Gastroesophageal sphincter (tissue), 4 donors: ENCODE results near the gene GRM8. TPM values are rescaled to one million over a fixed set of nuclear protein-coding genes. Genes with fewer than 3 reads are reported as not detected.

Experiments
- ATAC-seq: fragments of 150-250 bp; one replicate; pipeline ENCODE4 v1.9.1; 2016; ENCODE audit warnings: mild to moderate bottlenecking, moderate library complexity
- H3K27ac ChIP-seq, 4 donors: fragments of 200-600 bp; sonication (generic) in 3 of 4; 1 replicate in 3 of 4; 2 replicates in 1 of 4; pipeline ENCODE4 v1.5.1; 2016 to 2019
- H3K27me3 ChIP-seq: fragments of 200-600 bp; sonication (generic); one replicate; pipeline ENCODE4 v1.5.1; 2019
- H3K36me3 ChIP-seq, 2 donors: fragments of 200-600 bp; sonication (generic); one replicate each; pipeline ENCODE4 v1.5.1; 2019; ENCODE audit warnings: control low read depth in 1 of 2
- H3K4me1 ChIP-seq, 3 donors: fragments of 200-600 bp; sonication (generic); 1 replicate in 2 of 3; 2 replicates in 1 of 3; pipeline ENCODE4 v1.5.1; 2016 to 2019; ENCODE audit warnings: control low read depth in 2 of 3
- H3K4me3 ChIP-seq, 2 donors: fragments of 200-600 bp; sonication (generic); one replicate each; pipeline ENCODE4 v1.5.1; 2019; ENCODE audit warnings: mild to moderate bottlenecking in 1 of 2, moderate library complexity in 1 of 2
- H3K9me3 ChIP-seq, 3 donors: fragments of 200-600 bp; sonication (generic); one replicate each; pipeline ENCODE4 v1.5.1; 2017 to 2019; ENCODE audit warnings: control low read depth in 2 of 3
- CTCF ChIP-seq, 4 experiments: fragments of 200-600 bp in 2 of 4; fragments of 450-650 bp in 2 of 4; sonication (generic) in 1 of 4; IDR thresholded peaks; one replicate each; pipeline ENCODE4 v1.5.1; 2017 to 2019; ENCODE audit warnings: antibody characterized with exemption in 4 of 4, mild to moderate bottlenecking in 2 of 4, moderate library complexity in 2 of 4
- EP300 ChIP-seq: sonication (generic); formaldehyde crosslinking; IDR thresholded peaks from one replicate; pipeline ENCODE4 v1.6.1; 2017; ENCODE audit warnings: antibody characterized with exemption, mild to moderate bottlenecking
- POLR2A ChIP-seq, 2 donors: fragments of 450-650 bp; IDR thresholded peaks; one replicate each; pipeline ENCODE4 v1.6.1; 2017; ENCODE audit warnings: antibody characterized with exemption in 2 of 2, mild to moderate bottlenecking in 2 of 2, moderate library complexity in 1 of 2
- POLR2AphosphoS5 ChIP-seq: sonication (generic); formaldehyde crosslinking; IDR thresholded peaks from one replicate; pipeline ENCODE4 v1.6.1; 2017; ENCODE audit warnings: antibody characterized with exemption
- WGBS, 2 donors: methylation state at CpG; one replicate each; pipeline ENCODE4 v1.1.5; 2018; ENCODE audit warnings: low coverage in 1 of 2; 5-methylcytosine and 5-hydroxymethylcytosine counted together
- total RNA-seq, 4 donors: library from RNA; depleted of rRNA; stranded (reverse); fragments of >200 nt; gene quantifications; one replicate each; pipeline ENCODE4 v1.1.0, GENCODE V29; 2016

Gene GRM8
- total RNA-seq, 4 donors from 2014 or later = 0.07 to 3.4 (median 0.93) TPM; not detected in 1

- Histone ChIP-seq H3K9me3 (no peaks in the 10 kb centered on the region), H3K27me3 (no peaks in the 10 kb centered on the region), H3K36me3 (no peaks in the 10 kb centered on the region), H3K27ac (no peak overlapping the region), H3K4me3 (no peak overlapping the region), H3K4me1 (no peaks in the 10 kb centered on the region)
- ATAC-seq = no peak
- TF ChIP-seq CTCF (IDR thresholded peaks at IDR 0.05) (no peak), EP300 (no peak), POLR2A (IDR thresholded peaks at IDR 0.05) (no peak), POLR2AphosphoS5 (no peak)
- WGBS, 2 donors = 39 to 65% methylated on average over 2 to 3 of the region's 3 CpGs
Measured at GRCh38 chr7:127114742-127115265, 137.9 kb downstream of the GRM8 start.

GRCh38 chr7:127107601-127108007 is 145.1 kb downstream of the GRM8 start:
- Histone ChIP-seq H3K27ac (no peak overlapping the region), H3K4me1 (no peaks in the 10 kb centered on the region), H3K9me3 (peaks cover 0 to 5% (median 0%) of the 10 kb centered on the region in 3 donors), H3K36me3 (no peaks in the 10 kb centered on the region), H3K27me3 (no peaks in the 10 kb centered on the region), H3K4me3 (no peak overlapping the region)
- 19 to 22% methylated on average over 5 of the region's 5 CpGs for WGBS, 2 donors
- ATAC-seq = no peak
- no peak for TF ChIP-seq POLR2AphosphoS5
- TF ChIP-seq POLR2A (IDR thresholded peaks at IDR 0.05) = no peak
- TF ChIP-seq EP300 = no peak
- peak in 1 of 4 experiments; percentile 35 for TF ChIP-seq CTCF (IDR thresholded peaks at IDR 0.05)

- ATAC-seq = no peak
- Histone ChIP-seq H3K9me3 (no peaks in the 10 kb centered on the region), H3K36me3 (no peaks in the 10 kb centered on the region), H3K4me1 (no peaks in the 10 kb centered on the region), H3K4me3 (no peak overlapping the region), H3K27me3 (peaks cover 3% of the 10 kb centered on the region), H3K27ac (no peak overlapping the region)
- WGBS, 2 donors = 44 to 66% methylated on average over 3 to 4 of the region's 4 CpGs
- TF ChIP-seq POLR2A (IDR thresholded peaks at IDR 0.05) (no peak), CTCF (IDR thresholded peaks at IDR 0.05) (no peak), POLR2AphosphoS5 (no peak), EP300 (no peak)
Measured at GRCh38 chr7:127093340-127093739, 159.4 kb downstream of the GRM8 start.

- Histone ChIP-seq H3K36me3 (no peaks in the 10 kb centered on the region), H3K4me1 (no peaks in the 10 kb centered on the region), H3K4me3 (no peak overlapping the region), H3K27ac (no peak overlapping the region), H3K27me3 (peaks cover 3% of the 10 kb centered on the region), H3K9me3 (no peaks in the 10 kb centered on the region)
- WGBS, 2 donors = 96% methylated on average over 10 of the region's 18 CpGs; no CpG with 5 or more reads in 1 of the 2 donors
- peak; percentile 19 for ATAC-seq
- TF ChIP-seq CTCF (IDR thresholded peaks at IDR 0.05) (no peak), POLR2A (IDR thresholded peaks at IDR 0.05) (no peak), EP300 (no peak), POLR2AphosphoS5 (no peak)
Measured at GRCh38 chr7:127091620-127092019, 161.1 kb downstream of the GRM8 start.

- TF ChIP-seq CTCF (IDR thresholded peaks at IDR 0.05) (no peak), EP300 (no peak), POLR2AphosphoS5 (no peak), POLR2A (IDR thresholded peaks at IDR 0.05) (no peak)
- Histone ChIP-seq H3K9me3 (no peaks in the 10 kb centered on the region), H3K27ac (no peak overlapping the region), H3K4me3 (no peak overlapping the region), H3K27me3 (no peaks in the 10 kb centered on the region), H3K36me3 (no peaks in the 10 kb centered on the region), H3K4me1 (no peaks in the 10 kb centered on the region)
- 68% methylated on average over 1 of the region's 1 CpG; no CpG with 5 or more reads in 1 of the 2 donors for WGBS, 2 donors
- ATAC-seq = no peak
Measured at GRCh38 chr7:127089146-127089545, 163.6 kb downstream of the GRM8 start.
